ENCODE data around the gene ARHGAP44.

Gene ARHGAP44

GRCh38 chr17:13014801-13015200, 225.5 kb downstream of the ARHGAP44 start:
- H3K27me3 Mint-ChIP-seq (ENCODE audit: low read depth) = no peaks in the 10 kb centered on the region
- peaks cover 24% of the 10 kb centered on the region for H3K4me1 Mint-ChIP-seq (ENCODE audit: low read depth)
- H3K27ac Mint-ChIP-seq = no peak overlapping the region
- H3K4me3 Mint-ChIP-seq = peak overlapping the region; percentile 5
- peaks cover 52% of the 10 kb centered on the region for H3K36me3 Mint-ChIP-seq (ENCODE audit: low read depth)
- H3K9me3 Mint-ChIP-seq = no peaks in the 10 kb centered on the region

- Mint-ChIP-seq H3K4me3 (peak overlapping the region; percentile 95), H3K36me3 (ENCODE audit: low read depth) (peaks cover 38% of the 10 kb centered on the region), H3K27ac (peak overlapping the region; percentile 95), H3K4me1 (ENCODE audit: low read depth) (peaks cover 24% of the 10 kb centered on the region), H3K9me3 (no peaks in the 10 kb centered on the region), H3K27me3 (ENCODE audit: low read depth) (no peaks in the 10 kb centered on the region)
These were observed 227.8 kb downstream of the ARHGAP44 start for GRCh38 chr17:13016881-13017654.

GRCh38 chr17:13017655-13018459, 228.6 kb downstream of the ARHGAP44 start, which contains the start of gene ELAC2:
TSS of gene ELAC2 (minus strand) at chr17:13018027. CDS start at chr17:13017947, 80 bp downstream.
- no peaks in the 10 kb centered on the region for H3K9me3 Mint-ChIP-seq
- H3K27me3 Mint-ChIP-seq (ENCODE audit: low read depth) = no peaks in the 10 kb centered on the region
- H3K4me1 Mint-ChIP-seq (ENCODE audit: low read depth) = peaks cover 24% of the 10 kb centered on the region
- H3K36me3 Mint-ChIP-seq (ENCODE audit: low read depth) = peaks cover 33% of the 10 kb centered on the region
- H3K4me3 Mint-ChIP-seq = peak within 1 kb of the TSS; percentile 95
- H3K27ac Mint-ChIP-seq = peak within 1 kb of the TSS; percentile 95

GRCh38 chr17:13024016-13024415, 234.7 kb downstream of the ARHGAP44 start:
- Mint-ChIP-seq H3K27ac (no peak overlapping the region), H3K4me1 (ENCODE audit: low read depth) (peaks cover 3% of the 10 kb centered on the region), H3K4me3 (no peak overlapping the region), H3K36me3 (ENCODE audit: low read depth) (no peaks in the 10 kb centered on the region), H3K27me3 (ENCODE audit: low read depth) (no peaks in the 10 kb centered on the region), H3K9me3 (no peaks in the 10 kb centered on the region)

- H3K27me3 Mint-ChIP-seq (ENCODE audit: low read depth) = no peaks in the 10 kb centered on the region
- no peak overlapping the region for H3K27ac Mint-ChIP-seq
- peaks cover 3% of the 10 kb centered on the region for H3K4me1 Mint-ChIP-seq (ENCODE audit: low read depth)
- no peak overlapping the region for H3K4me3 Mint-ChIP-seq
- no peaks in the 10 kb centered on the region for H3K9me3 Mint-ChIP-seq
- H3K36me3 Mint-ChIP-seq (ENCODE audit: low read depth) = no peaks in the 10 kb centered on the region
These were observed 235.4 kb downstream of the ARHGAP44 start for GRCh38 chr17:13024526-13025257.

- peaks cover 3% of the 10 kb centered on the region for H3K4me1 Mint-ChIP-seq (ENCODE audit: low read depth)
- no peak overlapping the region for H3K27ac Mint-ChIP-seq
- no peaks in the 10 kb centered on the region for H3K27me3 Mint-ChIP-seq (ENCODE audit: low read depth)
- no peaks in the 10 kb centered on the region for H3K9me3 Mint-ChIP-seq
- no peak overlapping the region for H3K4me3 Mint-ChIP-seq
- no peaks in the 10 kb centered on the region for H3K36me3 Mint-ChIP-seq (ENCODE audit: low read depth)
These were observed 235.9 kb downstream of the ARHGAP44 start for GRCh38 chr17:13025258-13025627.

GRCh38 chr17:13025687-13026086, 236.4 kb downstream of the ARHGAP44 start:
- Mint-ChIP-seq H3K36me3 (ENCODE audit: low read depth) (no peaks in the 10 kb centered on the region), H3K9me3 (no peaks in the 10 kb centered on the region), H3K27me3 (ENCODE audit: low read depth) (no peaks in the 10 kb centered on the region), H3K4me1 (ENCODE audit: low read depth) (peaks cover 3% of the 10 kb centered on the region), H3K4me3 (no peak overlapping the region), H3K27ac (no peak overlapping the region)

GRCh38 chr17:13027246-13027645, 237.9 kb downstream of the ARHGAP44 start:
- Mint-ChIP-seq H3K4me3 (no peak overlapping the region), H3K36me3 (ENCODE audit: low read depth) (no peaks in the 10 kb centered on the region), H3K9me3 (no peaks in the 10 kb centered on the region), H3K27ac (no peak overlapping the region), H3K27me3 (ENCODE audit: low read depth) (no peaks in the 10 kb centered on the region), H3K4me1 (ENCODE audit: low read depth) (peaks cover 6% of the 10 kb centered on the region)

- H3K36me3 Mint-ChIP-seq (ENCODE audit: low read depth) = no peaks in the 10 kb centered on the region
- H3K4me1 Mint-ChIP-seq (ENCODE audit: low read depth) = peaks cover 6% of the 10 kb centered on the region
- H3K4me3 Mint-ChIP-seq = no peak overlapping the region
These were observed 240.0 kb downstream of the ARHGAP44 start for GRCh38 chr17:13029340-13029739.

GRCh38 chr17:13030056-13030455, 240.8 kb downstream of the ARHGAP44 start:
- no peaks in the 10 kb centered on the region for H3K36me3 Mint-ChIP-seq (ENCODE audit: low read depth)
- no peaks in the 10 kb centered on the region for H3K27me3 Mint-ChIP-seq (ENCODE audit: low read depth)
- no peaks in the 10 kb centered on the region for H3K9me3 Mint-ChIP-seq
- H3K27ac Mint-ChIP-seq = no peak overlapping the region
- H3K4me3 Mint-ChIP-seq = no peak overlapping the region
- H3K4me1 Mint-ChIP-seq (ENCODE audit: low read depth) = peaks cover 3% of the 10 kb centered on the region

More at GRCh38 chr17:13029340-13029739, 240.0 kb downstream of the ARHGAP44 start:
- Mint-ChIP-seq H3K27me3 (ENCODE audit: low read depth) (no peaks in the 10 kb centered on the region), H3K9me3 (no peaks in the 10 kb centered on the region), H3K27ac (no peak overlapping the region)

- Mint-ChIP-seq H3K27me3 (ENCODE audit: low read depth) (no peaks in the 10 kb centered on the region), H3K36me3 (ENCODE audit: low read depth) (no peaks in the 10 kb centered on the region), H3K27ac (no peak overlapping the region), H3K9me3 (no peaks in the 10 kb centered on the region), H3K4me1 (ENCODE audit: low read depth) (peaks cover 3% of the 10 kb centered on the region), H3K4me3 (no peak overlapping the region)
These were observed 241.4 kb downstream of the ARHGAP44 start for GRCh38 chr17:13030459-13031300.

- Mint-ChIP-seq H3K4me3 (no peak overlapping the region), H3K4me1 (ENCODE audit: low read depth) (peaks cover 3% of the 10 kb centered on the region), H3K9me3 (no peaks in the 10 kb centered on the region), H3K36me3 (ENCODE audit: low read depth) (no peaks in the 10 kb centered on the region), H3K27ac (no peak overlapping the region), H3K27me3 (ENCODE audit: low read depth) (no peaks in the 10 kb centered on the region)
These were observed 242.5 kb downstream of the ARHGAP44 start for GRCh38 chr17:13031718-13032350.

GRCh38 chr17:13035420-13035819, 246.1 kb downstream of the ARHGAP44 start:
- Mint-ChIP-seq H3K27ac (no peak overlapping the region), H3K36me3 (ENCODE audit: low read depth) (no peaks in the 10 kb centered on the region), H3K27me3 (ENCODE audit: low read depth) (no peaks in the 10 kb centered on the region), H3K4me1 (ENCODE audit: low read depth) (peaks cover 3% of the 10 kb centered on the region), H3K4me3 (no peak overlapping the region), H3K9me3 (no peaks in the 10 kb centered on the region)
